Hindlimb muscle (tissue), 1 donor: ENCODE results near the gene PRMT1. TPM values are rescaled to one million over a fixed set of nuclear protein-coding genes. Genes with fewer than 3 reads are reported as not detected.
"Not testable (repeated sequence)": the region's sequence is repeated elsewhere in the genome, so short reads cannot be mapped to it uniquely, and the experiment has no call there.

Source experiments
- DNase-seq: peaks from one replicate; pipeline ENCODE4 v3.0.0-alpha.2; 2013
- polyA plus RNA-seq: library from polyadenylated mRNA; unstranded; fragments of 120-200 nt; gene quantifications from one replicate; pipeline ENCODE4 v1.2.1, GENCODE V29; 2013; ENCODE audit not compliant: insufficient read length

PRMT1 gene
- polyA plus RNA-seq: 214 TPM

GRCh38 chr19:49677231-49677900 is at the start of gene PRMT1:
TSS of gene PRMT1 (plus strand) at chr19:49677271. CDS start at chr19:49677281, 10 bp downstream.
- peak; percentile 76 for DNase-seq

DNA sequence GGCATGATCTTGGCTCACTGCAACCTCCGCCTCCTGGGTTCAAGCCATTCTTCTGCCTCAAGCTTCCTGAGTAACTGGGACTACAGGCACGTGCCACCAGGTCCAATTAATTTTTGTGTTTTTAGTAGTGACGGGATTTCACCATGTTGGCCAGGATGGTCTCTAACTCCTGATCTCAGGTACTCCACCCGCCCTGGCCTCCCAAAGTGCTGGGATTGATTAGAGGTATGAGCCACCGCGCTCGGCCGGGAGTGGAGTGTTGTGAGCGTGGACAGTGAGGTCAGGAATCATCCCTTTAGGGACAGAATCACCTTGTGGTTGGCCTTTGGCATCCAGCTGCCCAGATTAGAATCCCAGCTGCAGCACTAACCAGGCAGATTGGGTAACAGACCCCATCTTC is 47.4 kb upstream of the PRMT1 start:
- DNase-seq: no peak

DNA sequence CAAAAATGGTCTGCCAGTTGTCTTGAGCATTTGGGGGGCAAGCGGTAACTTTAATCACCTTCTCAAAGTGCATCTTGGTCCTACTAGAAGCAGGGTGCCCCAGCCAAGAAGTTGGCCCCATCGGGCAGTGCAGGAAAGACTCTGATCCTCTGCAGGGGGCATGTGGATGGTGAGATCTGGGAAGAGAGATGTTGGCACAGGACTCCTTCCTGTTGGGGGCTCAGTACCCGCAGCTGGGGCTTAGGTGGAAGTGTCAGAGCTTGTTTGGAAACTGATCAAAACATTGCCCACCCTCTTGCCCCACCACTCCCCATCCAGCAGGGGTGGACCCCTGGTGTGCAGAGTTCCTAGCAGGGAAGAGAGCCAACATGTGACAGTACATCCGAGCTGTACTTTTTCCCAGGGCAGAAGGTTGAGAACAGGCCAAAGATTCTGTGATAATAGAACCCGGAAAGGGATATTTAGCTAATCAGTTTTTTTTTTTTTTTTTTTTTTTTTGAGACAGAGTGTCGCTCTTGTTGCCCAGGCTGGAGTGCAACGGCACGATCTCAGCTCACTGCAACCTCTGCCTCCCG is 46.0 kb upstream of the PRMT1 start:
- no peak for DNase-seq

DNA sequence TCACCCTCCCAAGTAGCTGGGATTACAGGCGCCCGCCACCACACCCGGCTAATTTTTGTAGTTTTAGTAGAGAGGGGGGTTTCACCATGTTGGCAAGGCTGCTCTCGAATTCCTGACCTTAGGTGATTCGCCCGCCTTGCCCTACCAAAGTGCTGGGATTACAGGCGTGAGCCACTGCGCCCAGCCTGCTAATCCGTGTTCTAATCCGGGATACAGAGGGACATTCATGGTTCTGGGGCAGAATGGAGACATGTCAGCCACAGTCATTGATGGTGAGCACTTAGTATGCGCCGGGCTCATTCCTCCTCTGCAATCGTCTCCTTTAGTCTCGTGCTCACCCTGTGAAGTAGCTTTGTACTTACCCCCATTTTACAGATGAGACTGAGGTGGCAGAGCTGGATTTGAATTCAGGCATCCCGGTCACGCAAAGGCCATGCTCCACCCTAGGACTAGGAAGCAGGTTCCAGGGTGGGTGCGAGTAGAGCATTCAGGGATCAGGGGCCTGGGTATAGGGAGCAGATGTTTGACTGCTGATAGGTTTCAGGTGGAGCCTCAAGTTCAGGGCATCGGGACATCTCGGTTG is 45.4 kb upstream of the PRMT1 start:
- DNase-seq: no peak

DNA sequence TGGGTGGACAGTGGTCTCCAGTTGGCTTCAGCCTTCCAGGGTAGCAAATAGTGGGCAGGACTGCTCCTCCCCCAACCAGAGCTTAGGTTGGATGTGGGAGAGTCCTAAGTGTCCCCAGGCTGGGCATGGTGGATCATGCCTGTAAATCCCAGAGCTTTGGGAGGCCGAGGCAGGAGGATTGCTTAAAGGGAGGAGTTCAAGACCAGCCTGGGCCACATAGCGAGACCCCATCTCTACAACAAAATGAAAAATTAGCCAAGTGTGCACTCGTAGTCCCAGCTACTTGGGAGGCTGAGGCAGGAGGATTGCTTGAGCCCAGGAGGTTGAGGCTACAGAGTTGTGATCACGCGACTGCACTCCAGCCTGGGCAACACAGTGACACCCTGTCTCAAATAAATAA is 44.5 kb upstream of the PRMT1 start:
- no peak for DNase-seq

GRCh38 chr19:49633273-49633672 is 43.8 kb upstream of the PRMT1 start:
- DNase-seq: not testable (repeated sequence)

DNA sequence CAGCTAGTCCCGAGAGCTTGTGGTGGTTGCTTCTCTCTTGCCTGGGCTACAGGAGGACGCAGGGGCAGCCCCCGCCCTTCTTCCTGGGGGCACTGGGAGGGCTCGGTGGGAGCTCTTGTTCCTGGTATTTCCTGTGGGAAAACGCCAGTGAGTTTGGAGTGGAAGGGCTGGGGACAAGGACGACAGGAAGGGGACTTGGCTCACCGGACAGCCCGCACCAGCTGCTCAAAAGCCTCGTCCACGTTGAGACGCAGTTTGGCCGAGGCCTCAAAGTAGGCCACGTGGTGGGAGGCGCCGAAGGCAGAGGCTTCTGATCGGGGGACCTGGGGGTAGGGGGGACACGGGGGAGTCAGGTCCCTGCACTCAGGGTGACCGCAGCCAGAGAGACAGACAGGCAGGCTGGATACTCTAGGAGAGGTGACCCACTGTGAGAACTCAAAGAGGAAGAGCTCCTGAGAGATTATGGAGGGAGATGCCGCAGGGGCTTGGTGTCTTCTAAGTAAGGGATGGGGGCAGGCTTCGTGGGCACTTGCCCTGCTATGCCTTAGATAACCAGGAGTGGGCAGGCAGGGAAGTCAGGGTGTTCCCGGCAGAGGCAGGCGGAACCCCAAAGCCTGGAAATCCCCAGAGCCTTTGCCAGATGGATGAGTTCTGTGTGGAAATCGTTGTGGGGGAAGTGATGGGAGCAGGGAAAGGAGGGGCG is 41.4 kb upstream of the PRMT1 start:
- DNase-seq: no peak

GRCh38 chr19:49636233-49636932 is 40.7 kb upstream of the PRMT1 start:
- DNase-seq: no peak

GRCh38 chr19:49637821-49638738 is 39.0 kb upstream of the PRMT1 start:
- DNase-seq: peak; percentile 63

DNA sequence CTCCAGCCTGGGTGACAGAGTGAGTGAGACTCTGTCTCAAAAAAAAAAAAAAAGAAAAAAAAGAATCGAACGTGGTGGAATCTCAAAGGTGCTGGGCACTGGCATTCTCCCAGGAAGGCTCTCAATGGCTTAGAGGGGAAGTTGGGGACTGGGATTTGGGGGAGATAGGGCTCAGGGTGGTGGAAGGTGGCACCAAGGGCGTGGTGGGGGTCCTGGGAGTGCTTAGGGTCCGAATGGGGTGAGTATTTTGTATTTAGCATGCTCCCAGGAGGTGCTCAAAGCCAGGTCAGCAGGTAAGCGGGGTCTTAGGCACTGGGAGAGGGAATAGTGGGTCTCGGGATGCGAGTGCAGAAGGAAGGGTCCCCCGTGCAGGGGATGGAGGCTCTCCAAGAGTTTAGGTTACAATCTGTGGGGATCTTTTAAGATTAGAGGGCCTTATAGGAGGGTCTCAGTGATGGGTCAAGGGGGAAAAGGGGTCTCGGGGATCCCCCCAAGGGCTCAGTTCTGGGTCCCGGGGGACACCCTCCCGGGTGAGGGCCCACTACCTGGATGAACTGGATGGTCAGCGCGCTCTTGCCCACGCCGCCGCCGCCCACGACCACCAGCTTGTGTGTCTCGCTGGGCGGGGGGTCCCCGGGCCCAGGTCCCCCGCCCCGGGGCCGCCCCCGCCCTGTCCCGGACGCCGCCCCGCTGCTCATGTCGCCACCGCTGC is 37.5 kb upstream of the PRMT1 start:
- DNase-seq: peak; percentile 29

- DNase-seq: peak; percentile 100
These were observed 36.8 kb upstream of the PRMT1 start, which contains the start of gene RRAS for GRCh38 chr19:49640113-49640898. TSS of gene RRAS (minus strand) at chr19:49640143. CDS start at chr19:49640098, 45 bp downstream.

DNA sequence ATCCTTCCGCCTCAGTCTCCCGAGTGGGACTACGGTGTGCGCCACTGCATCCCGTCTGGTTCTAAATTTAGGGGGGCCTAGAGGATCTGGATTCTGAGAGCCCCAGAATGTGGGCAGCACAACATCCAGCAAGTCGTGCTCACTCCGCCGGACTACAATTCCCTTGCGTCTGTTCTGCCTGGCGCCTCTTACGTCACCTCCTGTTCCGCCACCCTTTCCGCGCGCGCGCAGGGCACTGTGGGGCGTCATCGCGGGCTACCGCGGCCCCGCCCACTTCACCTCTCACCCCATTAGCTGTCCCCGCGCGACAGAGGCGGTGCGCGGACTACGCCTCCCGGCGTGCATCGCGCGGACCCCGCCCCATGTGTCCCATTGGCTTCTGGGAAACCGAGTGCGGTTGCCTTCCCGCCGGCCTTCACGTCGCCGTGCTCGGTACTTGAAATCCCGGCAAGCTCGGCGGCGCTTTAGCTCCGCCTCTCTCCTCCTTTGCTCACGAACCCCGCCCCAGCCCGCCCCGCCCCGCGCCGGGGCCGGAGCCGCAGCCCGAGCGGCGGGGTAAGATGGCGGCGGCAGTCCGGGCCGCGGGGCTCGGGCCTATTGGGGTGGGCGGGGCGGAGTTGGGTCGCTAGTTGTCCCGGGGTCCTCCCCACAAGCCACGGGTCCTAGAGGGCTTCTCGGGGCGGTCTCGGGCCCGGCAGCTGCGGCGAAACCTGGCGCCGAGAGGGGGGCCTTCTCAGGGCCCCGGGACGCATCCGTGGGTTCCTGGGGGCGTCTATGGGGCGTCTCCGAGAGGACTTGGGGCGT is 35.2 kb upstream of the PRMT1 start, which contains the start of gene SCAF1:
Gene SCAF1 (plus strand): TSS at position 522 of the 804 bp plus-strand sequence. CDS start 2,818 bp downstream, outside the sequence.
- peak; percentile 100 for DNase-seq

DNA sequence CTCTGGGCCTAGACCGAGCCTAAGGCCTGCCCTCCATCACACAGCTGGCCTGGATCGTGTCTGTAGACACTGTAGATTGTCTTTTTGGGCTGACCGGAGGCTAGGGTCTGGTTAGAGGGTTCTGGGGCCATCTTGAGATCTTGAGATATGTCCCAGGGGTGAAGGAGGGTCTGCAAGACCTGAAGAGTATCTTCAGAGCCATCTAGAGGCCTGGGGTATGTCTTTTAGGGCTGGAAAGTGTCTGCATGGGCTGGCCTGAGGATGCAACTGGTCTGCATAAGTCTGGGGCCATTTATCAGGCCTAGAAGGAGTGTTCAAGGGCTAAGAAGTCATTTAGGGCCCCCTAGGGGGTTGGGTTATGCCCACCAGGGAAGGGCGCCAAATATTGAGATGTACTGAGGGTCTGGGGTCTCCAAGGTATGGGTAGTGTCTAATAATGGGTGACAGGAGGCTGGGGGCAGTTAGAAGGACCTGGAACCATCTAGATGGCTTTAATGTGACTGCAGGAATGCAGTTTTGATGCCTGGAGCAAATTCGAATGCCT is 34.5 kb upstream of the PRMT1 start:
- no peak for DNase-seq

DNA sequence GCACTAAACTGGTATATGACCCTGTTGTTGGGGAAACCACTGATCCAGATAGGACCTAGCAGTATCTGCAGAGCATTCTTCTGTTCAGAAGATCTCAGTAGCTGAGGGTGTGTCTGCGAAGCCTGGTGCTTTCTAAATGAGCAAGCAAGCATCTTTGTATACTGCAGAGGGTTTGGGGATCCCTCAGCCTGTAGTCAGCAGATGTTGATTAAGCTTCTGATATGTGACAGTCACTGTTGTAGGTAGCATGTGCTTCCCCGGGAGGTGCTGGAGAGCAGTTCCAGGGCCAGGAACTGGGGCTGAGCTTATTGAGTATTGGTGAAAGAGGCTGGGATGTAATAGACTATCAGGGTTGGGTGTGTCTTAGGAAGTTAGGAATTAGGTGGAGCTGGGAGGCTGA is 33.6 kb upstream of the PRMT1 start:
- no peak for DNase-seq

DNA sequence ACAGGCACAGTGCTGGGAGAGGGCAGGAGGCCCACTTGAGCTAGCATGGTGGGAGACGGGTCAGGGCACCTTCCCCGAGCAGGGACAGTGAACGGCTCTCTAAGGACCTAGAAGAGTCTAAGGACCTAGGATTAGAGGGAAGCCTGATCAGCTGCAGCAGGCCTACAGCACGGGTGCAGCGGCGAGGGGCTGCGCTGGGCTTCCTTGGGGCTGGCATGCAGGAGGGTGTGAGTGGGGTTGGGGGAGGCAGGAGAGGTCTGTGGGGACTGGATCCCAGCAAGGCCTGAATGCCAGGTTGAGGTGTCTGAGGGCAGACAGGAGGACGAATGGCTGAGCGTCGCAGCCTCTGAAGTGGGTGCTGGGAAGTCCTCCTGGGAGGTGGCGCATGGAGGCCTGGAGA is 31.5 kb upstream of the PRMT1 start:
- DNase-seq: no peak

DNA sequence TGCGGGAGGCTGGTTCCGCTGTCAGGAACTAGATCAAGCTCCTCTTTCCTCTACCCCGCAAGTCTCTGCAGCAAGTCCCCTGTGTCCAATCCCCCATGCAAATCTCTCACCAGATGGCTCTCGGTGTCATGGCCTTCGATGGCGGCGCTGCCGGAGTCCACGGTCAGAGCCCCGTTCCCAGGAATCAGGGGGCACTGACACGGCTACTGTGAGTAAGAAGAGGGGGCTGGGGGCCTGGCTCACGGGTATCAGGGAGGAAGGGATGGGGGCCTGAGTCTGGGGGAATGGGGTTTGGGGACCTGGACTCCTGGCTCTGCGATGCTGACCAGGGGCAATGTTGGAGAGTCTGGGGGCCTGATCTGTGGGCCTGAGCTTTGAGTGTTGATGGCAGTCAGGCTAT is 31.1 kb upstream of the PRMT1 start:
- no peak for DNase-seq

GRCh38 chr19:49646586-49646985 is 30.5 kb upstream of the PRMT1 start:
- DNase-seq: no peak

DNA sequence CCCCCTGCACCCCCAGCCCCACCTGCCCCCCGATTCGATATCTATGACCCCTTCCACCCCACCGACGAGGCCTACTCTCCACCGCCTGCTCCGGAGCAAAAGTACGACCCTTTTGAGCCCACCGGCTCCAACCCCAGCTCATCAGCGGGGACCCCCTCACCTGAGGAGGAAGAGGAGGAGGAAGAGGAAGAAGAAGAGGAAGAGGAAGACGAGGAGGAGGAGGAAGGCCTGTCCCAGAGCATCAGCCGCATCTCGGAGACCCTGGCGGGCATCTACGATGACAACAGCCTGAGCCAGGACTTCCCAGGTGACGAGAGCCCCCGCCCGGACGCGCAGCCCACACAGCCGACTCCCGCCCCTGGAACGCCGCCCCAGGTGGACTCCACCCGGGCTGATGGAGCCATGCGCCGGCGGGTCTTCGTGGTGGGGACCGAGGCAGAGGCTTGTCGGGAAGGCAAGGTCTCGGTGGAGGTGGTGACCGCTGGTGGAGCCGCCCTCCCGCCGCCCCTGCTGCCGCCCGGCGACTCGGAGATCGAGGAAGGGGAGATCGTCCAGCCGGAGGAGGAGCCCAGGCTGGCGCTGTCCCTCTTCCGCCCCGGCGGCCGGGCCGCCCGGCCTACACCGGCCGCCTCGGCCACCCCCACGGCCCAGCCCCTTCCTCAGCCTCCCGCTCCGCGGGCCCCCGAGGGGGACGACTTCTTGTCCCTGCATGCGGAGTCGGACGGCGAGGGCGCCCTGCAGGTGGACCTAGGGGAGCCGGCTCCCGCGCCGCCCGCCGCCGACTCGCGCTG is 25.8 kb upstream of the PRMT1 start:
- no peak for DNase-seq
